HG03039 (cell line): ENCODE results near the gene TMEM176B.

Experiments used
- ATAC-seq: cut with Tn5 transposase; IDR thresholded peaks from one replicate; pipeline ENCODE4 v1.9.1; 2021; ENCODE audit warnings: mild to moderate bottlenecking, moderate library complexity; ENCODE audit not compliant: unreplicated experiment

Gene TMEM176B

DNA sequence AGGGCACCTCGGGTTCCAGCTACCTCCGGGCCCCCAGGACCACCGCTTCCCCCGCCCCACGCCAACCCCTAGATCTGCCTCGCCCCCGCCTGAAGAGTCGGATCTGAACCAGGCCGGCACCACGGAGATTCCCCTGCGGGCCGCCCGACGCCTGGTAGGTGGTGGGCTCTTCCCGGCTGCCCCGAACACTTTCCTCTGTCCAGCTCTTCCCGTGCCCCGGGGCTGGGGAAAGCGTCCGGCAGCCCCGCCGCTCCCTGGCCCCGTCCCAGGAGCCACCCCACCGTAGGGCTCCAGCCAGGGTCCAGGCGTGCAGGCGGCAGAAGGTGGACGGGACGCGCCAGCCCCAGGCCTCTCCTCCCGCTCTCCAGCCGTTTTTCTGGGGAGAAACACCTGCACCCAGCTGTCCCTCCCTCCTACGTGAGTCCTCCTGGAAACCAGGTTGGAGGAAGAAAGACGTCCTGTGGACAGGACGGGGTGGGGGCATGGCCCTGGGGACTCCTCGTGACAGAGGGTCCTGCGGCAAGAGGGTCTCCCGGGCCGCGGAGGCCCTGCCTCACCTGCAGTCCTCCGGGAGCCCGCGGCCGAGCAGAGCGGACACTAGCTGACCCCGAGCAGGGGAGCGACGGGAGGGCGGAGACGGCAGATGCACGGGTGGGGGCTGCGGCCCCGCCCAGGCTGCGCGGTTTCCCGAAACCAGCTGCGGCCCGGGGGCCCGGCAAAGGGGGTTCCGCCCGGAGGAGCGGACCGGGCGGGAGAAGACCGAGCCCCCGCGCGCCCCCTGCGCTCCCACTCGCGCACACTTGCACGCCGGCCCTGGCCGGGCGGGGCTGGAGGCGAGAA lies at the start of gene TMEM176B:
TSS of gene TMEM176B (minus strand) at position 624 of the 840 bp plus-strand sequence. CDS start 3,795 bp downstream, outside the sequence.
- no peak for ATAC-seq

DNA sequence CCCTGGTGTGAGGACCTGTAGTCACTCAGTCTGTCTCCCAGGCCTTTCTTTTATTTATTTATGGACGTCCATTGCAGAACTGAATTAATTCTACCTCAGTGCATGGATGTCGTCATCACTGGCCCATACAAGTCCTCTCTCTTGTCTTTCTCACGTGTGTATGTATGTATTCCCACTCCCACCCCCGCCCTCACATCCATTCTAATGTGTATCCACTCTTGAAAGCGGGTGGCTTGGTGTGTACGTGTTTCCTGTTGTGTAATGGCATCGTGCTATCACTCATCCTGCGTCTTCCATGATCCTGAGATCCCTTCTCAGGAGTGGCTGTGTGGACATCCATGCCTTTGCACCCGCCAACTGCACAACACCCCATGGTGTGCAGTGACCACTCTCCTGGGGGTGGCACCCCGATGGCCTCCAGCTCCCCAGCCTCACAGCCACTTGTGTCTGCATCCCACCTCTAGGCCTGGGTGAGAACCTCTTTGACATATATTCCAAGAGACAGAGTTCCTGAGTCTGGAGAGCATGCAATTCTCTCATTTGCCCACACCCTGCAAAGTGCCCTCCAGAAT lies 49.1 kb upstream of the TMEM176B start:
- ATAC-seq, result no peak

DNA sequence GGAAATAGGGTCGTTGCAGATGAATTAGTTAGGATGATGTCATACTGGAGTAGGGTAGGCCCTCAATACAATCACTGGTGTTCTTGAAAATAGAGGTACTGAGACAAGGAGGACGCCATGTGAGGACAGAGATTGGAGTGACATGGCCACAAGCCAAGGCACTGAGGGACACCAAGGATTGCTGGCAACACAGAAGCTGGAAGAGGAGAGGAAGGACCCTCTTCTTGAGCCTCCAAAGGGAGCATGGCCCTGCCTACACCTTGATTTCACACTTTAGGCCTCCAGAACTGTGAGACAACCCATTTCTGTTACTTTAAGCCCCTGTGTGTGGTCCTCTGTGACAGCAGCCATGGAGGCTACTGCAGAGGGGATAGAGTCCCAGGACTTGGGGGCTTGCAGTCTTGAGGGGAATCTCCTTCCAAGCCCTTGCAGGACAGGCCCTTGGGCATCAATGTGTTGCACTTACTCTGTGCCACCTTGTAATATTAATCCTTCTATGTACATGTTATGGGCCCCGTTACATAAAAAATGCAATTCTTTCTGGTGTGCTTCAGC lies 48.5 kb upstream of the TMEM176B start:
- no peak for ATAC-seq

DNA sequence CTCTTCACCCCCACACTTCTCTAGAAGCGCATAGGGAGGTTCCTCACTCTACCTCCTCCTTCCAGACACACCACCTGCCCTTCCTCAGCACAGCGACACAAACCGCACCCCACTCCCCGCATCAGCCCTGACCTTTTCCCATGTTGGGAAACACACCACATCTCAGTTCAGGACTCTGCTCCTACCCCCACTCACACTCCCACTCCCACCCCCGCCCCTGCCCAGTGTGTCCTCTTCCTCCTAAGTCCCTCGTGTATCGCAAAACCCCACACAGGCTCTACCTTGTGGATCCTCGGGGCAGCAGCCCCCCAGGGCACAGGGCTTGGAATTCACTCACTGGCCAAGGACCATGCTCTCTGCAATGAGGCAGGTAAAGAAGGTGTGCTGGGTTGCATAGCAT lies 47.9 kb upstream of the TMEM176B start:
- no peak for ATAC-seq

DNA sequence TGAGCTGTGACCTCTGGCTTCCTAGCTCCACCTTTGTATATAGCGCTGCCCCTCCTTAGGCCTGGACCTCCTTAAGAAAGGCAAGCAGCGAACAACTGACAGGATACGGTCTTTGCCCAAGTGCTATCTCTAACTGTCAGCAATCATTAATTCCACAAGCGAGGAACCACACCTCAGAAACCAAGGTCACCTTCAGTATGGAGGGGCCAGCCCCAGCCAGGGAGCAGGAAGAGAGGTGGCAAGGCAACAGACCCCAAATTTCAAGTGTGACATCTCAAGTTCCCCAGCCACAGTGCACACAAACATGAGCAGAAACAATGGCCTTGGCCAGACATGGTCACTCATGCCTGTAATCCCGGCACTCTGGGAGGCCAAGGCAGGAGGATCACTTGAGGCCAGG lies 47.4 kb upstream of the TMEM176B start:
- no peak for ATAC-seq

DNA sequence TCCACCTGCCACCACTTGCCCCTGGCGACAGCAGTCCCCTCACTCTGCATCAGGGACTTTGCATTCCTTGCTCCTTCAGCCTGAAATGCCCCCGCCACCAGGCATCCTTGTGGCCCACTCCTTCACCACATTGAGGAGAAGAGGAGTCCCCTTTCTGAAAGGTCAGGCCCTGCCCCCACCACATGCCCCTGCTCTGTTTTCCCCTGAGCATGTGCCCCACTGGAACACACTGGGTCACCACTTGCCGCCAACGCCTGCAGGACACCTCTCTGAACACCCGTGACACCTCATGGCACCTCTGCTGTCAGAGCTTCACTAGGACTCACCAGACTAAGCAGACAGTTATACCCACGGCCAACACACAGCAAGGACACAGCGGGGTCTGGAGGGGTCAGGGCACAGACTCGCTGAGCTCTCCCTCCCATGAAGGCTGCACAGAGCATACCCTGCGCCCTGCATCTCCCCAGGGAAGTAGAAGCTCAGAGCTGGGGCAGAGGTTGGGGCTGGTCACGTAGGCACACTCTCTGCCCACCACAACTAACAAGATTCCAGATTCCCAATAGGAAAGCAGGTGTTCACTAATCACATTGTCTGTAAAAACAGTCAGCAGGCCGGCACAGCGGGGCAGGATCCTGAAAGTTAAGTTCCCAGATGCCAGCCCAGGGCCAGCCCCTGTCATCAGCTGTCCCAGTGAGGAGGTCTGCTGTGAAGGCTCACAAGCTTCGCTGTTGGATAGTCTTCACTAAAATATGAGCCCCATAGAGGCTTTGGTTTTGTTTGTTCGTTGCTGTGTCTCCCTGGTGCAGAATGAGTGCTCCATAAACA lies 46.3 kb upstream of the TMEM176B start:
- no peak for ATAC-seq

DNA sequence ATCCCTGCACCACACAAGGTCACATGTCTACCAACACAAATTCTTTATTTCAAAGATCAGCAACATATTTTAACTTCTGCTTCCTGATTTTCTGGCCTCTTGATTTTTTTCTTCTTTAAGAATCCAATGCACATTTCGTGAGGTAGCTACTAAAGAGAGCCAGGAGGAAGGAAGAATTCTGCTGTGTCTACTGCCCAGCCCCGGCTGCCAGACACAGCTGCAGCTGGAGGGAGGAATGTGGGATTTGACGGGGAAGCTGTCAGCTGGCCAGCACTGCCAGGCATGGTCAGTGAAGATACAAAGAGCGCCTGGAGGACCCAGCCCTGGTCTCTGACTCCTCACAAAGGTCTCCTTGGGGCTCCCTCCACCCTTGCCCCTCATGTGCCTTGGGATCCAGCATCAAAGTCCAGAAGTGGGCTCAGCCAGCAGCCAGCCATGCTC lies 45.3 kb upstream of the TMEM176B start:
- no peak for ATAC-seq

DNA sequence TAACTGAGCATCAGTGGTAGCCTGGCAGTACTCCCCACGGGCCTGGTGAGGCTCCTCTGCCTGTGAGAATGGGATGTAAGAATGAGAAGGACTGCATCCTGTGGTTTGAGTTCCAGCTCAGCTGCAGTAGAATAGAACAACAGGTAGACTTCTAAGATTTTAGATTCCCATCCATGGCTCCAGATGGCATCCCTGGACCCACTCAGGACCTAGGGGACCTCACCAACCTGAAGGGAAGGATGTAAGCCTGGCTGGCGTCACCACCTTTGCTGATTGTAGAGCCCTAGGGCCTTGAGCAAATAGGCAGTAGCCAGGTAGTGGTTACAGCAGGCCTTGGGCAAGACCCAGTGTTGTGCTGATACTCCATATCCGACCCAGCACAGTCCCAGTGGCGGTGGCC lies 42.6 kb upstream of the TMEM176B start:
- ATAC-seq, result no peak

DNA sequence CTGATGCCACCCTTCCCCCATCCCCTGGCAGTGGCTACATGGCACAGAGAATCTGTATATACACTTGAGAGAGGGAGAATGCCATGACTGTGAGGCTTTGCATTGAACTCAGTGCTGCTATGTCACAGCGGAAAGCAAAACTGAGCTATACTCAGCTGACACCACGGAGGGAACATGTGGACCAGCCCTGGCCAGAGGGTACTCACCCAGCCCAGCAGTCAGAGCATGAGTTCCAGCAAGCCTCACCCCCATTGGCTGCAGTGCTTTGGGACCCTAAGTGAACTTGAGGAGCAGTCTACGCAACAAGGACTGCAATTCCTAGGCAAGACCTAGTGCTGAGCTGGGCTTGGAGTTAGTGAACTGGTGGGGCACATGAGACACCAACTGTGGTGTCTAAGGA lies 41.9 kb upstream of the TMEM176B start:
- no peak for ATAC-seq

DNA sequence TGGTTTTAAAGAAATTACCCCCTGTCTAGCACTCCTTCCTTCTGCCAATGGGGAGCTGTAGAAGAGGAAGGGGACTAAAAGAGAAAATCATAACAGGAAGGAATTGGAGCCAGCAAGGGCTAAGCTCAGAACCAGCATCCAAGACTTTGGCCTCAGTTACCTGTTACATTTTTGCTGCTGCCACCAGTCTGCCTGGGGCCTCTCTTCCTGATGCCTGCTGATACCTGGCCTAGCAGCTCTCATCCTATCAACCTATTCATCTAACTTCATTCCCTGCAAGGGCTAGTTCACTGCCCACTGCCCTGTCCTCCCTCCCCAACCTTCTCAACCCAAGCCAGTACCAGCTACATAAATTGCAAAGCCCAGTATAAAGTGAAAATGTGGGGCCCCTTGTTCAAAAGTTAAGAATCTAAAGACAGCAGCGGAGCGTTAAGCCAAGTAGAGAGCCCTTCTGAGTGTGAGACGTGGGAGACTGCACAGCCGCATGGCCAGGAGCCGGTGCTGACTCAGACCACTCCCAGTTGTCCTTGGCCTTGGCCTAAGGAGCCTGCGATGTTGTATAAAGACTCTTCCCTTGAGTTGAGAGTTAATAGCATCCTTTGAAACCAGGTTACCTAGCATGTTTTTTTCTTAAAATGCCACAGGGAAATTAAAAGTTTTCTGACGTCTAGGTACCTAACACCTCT lies 38.9 kb upstream of the TMEM176B start:
- no peak for ATAC-seq

DNA sequence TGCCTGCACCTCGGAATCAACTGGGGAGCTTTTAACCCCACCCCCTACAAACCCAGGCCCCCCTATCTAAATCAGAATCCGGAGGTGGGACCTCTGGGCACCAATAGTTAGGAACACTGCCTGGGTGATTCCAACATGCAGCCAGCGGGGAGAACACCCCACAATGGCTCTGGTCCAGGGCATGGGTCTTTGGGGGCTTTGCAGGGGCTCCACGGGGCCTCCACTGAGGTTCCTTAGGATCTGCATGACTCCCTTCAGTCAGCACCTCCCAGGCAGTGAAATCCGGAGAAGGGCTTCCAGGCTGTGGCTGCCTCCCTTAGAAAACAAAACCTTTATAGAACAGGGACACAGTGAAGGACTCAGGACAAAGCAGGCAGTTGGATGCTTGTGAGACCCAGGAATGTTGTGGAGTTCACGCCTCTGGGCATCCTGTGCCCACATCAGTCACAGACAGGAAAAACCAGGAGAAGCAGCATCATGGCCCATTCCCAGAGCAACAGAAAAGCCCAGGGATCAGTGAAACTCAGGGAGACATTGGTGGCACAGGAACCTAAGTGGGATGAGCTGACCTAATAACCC lies 35.6 kb upstream of the TMEM176B start:
- no peak for ATAC-seq

DNA sequence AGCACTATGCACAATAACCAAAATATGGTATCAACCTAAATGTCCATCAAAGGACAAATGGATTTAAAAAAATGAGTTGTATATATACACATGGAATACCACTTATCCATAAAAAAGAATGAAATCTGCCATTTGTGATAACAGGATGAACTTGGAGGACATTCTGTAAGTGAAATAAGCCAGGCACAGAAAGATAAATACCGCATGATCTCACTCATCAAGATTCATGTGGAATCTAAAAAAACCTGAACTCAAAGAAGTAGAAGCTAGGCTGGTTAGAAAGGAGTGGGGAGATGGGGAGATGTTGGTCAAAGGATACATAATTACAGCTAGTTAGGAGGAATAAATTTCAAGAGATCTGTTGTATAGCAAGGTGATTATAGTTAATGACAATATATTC lies 34.9 kb upstream of the TMEM176B start:
- no peak for ATAC-seq

DNA sequence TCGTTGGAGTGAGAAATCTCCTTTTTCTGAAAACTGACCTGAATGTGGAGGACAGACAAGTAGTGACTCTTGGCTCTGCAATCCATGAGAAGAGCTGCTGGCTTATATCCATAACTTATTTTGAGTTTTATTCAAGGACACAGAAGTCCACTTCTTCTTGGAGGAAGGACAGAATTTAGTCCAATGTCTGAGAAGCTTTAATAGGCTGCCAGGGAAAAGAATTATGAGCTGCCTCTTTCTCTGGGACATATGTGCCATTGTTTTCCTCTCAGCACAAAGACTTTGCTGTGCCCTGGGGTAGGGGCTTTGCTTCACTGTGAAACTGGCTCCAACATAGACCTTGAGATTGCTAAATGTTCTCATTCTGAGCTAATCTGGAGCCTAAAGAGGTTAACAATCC lies 31.7 kb upstream of the TMEM176B start:
- no peak for ATAC-seq

DNA sequence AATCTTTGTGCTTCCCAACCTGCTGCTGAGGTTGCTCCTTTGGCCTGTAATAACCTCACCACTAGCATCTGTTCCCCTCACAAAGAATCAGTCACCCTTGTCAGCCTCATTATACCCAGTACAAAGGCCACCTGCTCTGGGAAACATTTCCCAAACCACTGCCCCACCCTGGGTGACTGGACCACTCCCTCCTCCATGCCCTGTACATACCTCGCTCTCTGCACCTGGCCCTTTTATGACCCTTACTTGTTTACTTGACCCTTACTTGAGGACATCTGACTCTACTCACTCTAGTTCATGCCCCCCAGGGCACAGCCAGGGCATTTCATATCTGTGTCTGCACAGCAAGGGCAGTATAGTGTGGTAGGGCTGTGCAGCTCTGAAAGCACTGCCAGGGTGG lies 30.8 kb upstream of the TMEM176B start:
- no peak for ATAC-seq

DNA sequence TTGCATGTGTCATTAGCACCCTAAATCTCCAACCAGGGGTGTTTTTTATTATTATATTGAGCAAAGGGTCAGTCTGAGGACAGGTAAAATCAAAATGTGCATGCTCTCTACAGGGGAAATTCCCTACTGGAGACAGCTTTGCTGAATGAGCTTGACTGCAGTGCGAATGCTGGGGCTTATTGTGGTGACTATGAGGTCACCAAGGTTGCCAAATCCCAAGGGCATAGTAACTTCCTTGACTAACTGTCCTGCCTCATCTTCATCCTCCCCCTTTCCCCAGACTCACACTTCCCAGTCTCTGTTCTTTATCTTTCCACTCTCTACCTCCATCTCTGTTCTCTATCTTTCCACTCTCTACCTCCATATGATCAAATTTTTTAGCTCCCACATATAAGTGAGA lies 29.3 kb upstream of the TMEM176B start:
- no peak for ATAC-seq

DNA sequence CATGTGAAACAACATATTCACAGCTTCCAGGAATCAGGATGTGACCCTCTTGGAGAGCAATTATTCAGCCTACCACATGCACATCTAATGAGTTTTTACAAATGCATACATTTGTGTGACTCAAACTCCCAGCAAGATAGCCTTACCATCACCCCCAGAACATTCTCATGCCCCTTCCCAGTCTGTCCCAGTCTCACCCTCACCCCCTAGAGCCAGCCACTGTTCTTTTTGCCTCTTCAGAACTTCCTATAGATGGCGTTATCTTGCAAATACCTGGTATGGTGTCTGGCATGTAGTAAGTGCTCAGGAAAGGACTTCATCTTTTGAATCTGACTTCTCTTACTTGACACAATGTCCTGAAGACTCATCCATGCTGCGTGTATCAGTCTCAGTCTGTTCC lies 28.2 kb upstream of the TMEM176B start:
- ATAC-seq, result no peak

DNA sequence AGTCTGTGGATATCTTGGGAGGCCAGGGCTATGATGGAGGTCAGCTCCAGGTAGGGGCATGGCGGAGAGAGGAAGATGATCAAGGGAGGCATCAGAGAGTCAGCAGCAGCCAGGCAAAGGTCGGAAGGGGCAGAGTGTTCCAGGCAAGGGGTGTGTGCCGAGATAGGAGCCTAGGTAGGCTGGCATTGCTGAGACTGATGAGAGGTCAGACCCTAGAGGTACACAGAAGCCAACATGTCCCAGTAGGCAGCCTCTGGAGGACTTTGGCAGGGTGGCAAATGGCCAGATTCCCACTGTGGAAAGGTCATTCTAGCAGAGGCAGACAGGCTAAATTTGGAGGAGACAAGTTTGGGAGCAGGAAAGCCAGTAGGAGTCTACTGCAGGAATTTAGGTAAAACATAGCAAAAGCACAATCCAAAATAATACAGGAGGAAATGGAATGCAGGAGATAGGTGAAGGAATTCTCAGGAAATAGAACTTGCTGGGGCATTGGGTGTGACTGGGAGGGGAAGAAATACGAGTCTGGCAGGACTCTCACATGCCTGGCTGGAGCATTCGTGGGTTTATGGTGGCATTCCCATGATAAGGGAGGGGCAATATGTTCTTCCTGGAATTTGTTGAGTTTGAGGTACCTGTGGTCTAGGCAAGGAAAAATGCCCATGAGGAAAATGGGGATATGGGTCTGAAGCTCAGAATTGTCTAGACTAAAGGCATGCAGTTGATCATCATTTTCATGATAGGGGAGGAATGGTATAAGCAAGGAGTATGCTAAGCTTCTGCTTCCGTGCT lies 26.1 kb upstream of the TMEM176B start:
- no peak for ATAC-seq

DNA sequence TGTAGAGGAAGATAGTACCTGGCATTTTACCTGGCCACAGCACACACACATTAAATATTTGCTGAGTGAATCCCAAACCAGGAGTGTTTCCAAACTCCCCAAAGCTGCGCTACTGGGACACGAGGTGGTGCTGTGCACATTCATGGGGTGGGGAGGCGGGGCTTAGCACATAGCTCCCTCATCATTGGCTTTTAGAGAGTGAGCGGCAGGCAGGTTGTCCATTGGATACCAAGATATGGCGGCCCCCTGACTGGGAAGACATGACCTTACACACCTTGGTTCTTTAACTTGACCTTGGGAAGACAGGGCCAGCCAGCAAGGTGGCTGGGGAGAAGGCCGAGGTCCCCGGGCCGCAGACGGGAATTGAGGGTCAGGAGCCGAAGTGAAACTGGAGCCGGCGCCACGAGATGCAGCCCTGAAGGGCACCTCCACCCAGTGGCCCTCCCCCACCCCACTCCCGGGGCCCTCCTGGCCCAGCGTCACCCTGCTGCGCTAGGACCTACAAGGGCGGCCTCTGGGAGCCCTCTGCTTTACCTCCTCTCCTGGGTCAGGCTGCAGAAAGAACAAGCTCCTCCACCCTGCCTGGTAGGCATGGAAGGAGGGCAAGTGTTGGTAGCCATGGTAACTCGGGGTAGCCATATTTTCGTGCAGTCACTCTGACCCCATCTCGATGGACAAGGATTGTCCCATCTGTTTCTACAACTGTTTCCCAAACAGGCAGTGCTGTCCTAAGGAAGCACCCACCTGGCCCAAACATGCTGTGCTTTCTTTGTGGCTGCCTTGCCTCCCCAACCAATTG lies 24.4 kb upstream of the TMEM176B start:
- ATAC-seq, result no peak
